Neuronal stem cell (in vitro differentiated cells): ENCODE data around the gene PRKACB.

ENCODE experiments used
- DNase-seq: peaks from one replicate; pipeline ENCODE4 v3.0.0-alpha.2; 2013; ENCODE audit warnings: low spot score
- H2AFZ ChIP-seq: one replicate; pipeline ENCODE4 v1.6.1; 2013; ENCODE audit warnings: mild to moderate bottlenecking, low read length, inconsistent platforms
- H2AK5ac ChIP-seq: 2 replicates; pipeline ENCODE4 v1.6.1; 2013; ENCODE audit warnings: low read depth, mild to moderate bottlenecking, inconsistent platforms, low read length, moderate library complexity, mixed read lengths
- H2BK120ac ChIP-seq: 2 replicates; pipeline ENCODE4 v1.6.1; 2013; ENCODE audit warnings: low read depth, mild to moderate bottlenecking, inconsistent platforms, low read length, moderate library complexity, mixed read lengths
- H2BK12ac ChIP-seq: one replicate; pipeline ENCODE4 v1.6.1; 2013; ENCODE audit warnings: low read length, inconsistent platforms
- H2BK15ac ChIP-seq: 2 replicates; pipeline ENCODE4 v1.6.1; 2013; ENCODE audit warnings: mild to moderate bottlenecking, low read length, inconsistent platforms, mixed read lengths
- H2BK5ac ChIP-seq: one replicate; pipeline ENCODE4 v1.6.1; 2013; ENCODE audit warnings: inconsistent platforms, mild to moderate bottlenecking, low read length, moderate library complexity
- H3K14ac ChIP-seq: one replicate; pipeline ENCODE4 v1.6.1; 2013; ENCODE audit warnings: low read length, inconsistent platforms
- H3K18ac ChIP-seq: 2 replicates; pipeline ENCODE4 v1.6.1; 2013; ENCODE audit warnings: low read length, inconsistent platforms
- H3K23ac ChIP-seq: 2 replicates; pipeline ENCODE4 v1.6.1; 2013; ENCODE audit warnings: low read depth, mild to moderate bottlenecking, mixed read lengths, low read length, inconsistent platforms; ENCODE audit not compliant: poor library complexity
- H3K27ac ChIP-seq: replicated peaks from 3 replicates; pipeline ENCODE4 v1.5.1; 2013; ENCODE audit warnings: low read length, inconsistent platforms
- H3K27me3 ChIP-seq, 3 experiments: 2 replicates each; pipeline ENCODE4 v1.6.1; 2013; ENCODE audit warnings: low read length in 3 of 3, mild to moderate bottlenecking in 2 of 3, inconsistent platforms in 1 of 3, low read depth in 1 of 3, mixed read lengths in 1 of 3, moderate library complexity in 1 of 3; ENCODE audit not compliant: control insufficient read depth in 3 of 3, insufficient read depth in 3 of 3
- H3K36me3 ChIP-seq, 2 donors: replicated peaks in 1 of 2; 2 replicates each; pipeline ENCODE4 v1.6.1; 2013; ENCODE audit warnings: low read length in 2 of 2; ENCODE audit not compliant: control insufficient read depth in 2 of 2, insufficient read depth in 2 of 2
- H3K4ac ChIP-seq: 2 replicates; pipeline ENCODE4 v1.6.1; 2013; ENCODE audit warnings: inconsistent platforms, mild to moderate bottlenecking, low read length, moderate library complexity
- H3K4me1 ChIP-seq, 2 donors: 1 replicate in 1 of 2; 2 replicates in 1 of 2; pipeline ENCODE4 v1.6.1; 2013; ENCODE audit warnings: low read length in 2 of 2, low read depth in 1 of 2; ENCODE audit not compliant: control insufficient read depth in 2 of 2, insufficient read depth in 1 of 2
- H3K4me2 ChIP-seq: one replicate; pipeline ENCODE4 v1.6.1; 2013; ENCODE audit warnings: mild to moderate bottlenecking, low read length, inconsistent platforms; ENCODE audit not compliant: insufficient read depth, poor library complexity, severe bottlenecking
- H3K4me3 ChIP-seq, 2 donors: 2 replicates each; pipeline ENCODE4 v1.5.1; 2013; ENCODE audit warnings: low read length in 2 of 2, mild to moderate bottlenecking in 2 of 2, inconsistent platforms in 1 of 2, moderate library complexity in 1 of 2
- H3K79me1 ChIP-seq: one replicate; pipeline ENCODE4 v1.6.1; 2013; ENCODE audit warnings: low read depth, mild to moderate bottlenecking, inconsistent platforms, low read length, moderate library complexity
- H3K9ac ChIP-seq: one replicate; pipeline ENCODE4 v1.6.1; 2013; ENCODE audit warnings: mild to moderate bottlenecking, low read depth, low read length, inconsistent platforms; ENCODE audit not compliant: poor library complexity
- H3K9me3 ChIP-seq, 2 donors: replicated peaks in 1 of 2; 2 replicates each; pipeline versions ENCODE3 to v1.6.1; 2013; ENCODE audit warnings: low read length in 2 of 2, mild to moderate bottlenecking in 2 of 2, inconsistent platforms in 1 of 2, low read depth in 1 of 2, mixed read lengths in 1 of 2, moderate library complexity in 1 of 2; ENCODE audit not compliant: control insufficient read depth in 2 of 2, insufficient read depth in 1 of 2
- H4K8ac ChIP-seq: one replicate; pipeline ENCODE4 v1.6.1; 2013; ENCODE audit warnings: low read depth, mild to moderate bottlenecking, inconsistent platforms, low read length, moderate library complexity
- H4K91ac ChIP-seq: one replicate; pipeline ENCODE4 v1.6.1; 2013; ENCODE audit warnings: low read length, low read depth, mild to moderate bottlenecking, inconsistent platforms; ENCODE audit not compliant: poor library complexity
- WGBS, 2 donors: extraction: QIAGEN DNeasy Blood & Tissue Kit; methylation state at CpG; one replicate each; pipeline ENCODE4 v1.1.7; 2013; ENCODE audit warnings: missing lambda C conversion rate in 2 of 2, mixed read lengths in 1 of 2; ENCODE audit not compliant: insufficient read length in 2 of 2, insufficient replicate concordance in 1 of 2; ENCODE audit errors: extremely low coverage in 2 of 2; 5-methylcytosine and 5-hydroxymethylcytosine counted together

Gene PRKACB

DNA sequence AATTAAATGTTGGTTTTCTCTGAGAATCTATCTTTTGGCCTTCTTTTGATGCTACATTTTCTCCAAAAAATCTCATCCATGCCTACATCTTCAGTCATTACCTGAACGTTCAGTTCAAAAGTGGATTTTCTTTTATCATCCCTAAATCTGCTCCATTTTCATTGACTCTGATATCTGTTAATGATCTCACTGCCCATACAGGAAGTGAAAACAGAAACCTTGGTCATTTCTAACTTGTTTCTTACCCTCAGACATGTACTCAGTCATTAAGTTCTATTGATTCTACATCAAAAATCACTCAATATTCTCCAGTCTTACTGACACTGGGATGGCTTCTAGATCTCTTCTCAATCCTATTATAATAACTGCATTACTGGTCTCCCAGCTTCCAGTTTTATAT lies 22.7 kb downstream of the PRKACB start:
- no peak overlapping the region for H4K8ac ChIP-seq
- no peak overlapping the region for H3K23ac ChIP-seq
- no peak overlapping the region for H2BK15ac ChIP-seq
- H3K27ac ChIP-seq: no peak overlapping the region
- H3K4me3 ChIP-seq: no peak overlapping the region
- no peak overlapping the region for H2BK12ac ChIP-seq
- H2BK5ac ChIP-seq: no peak overlapping the region
- H2AFZ ChIP-seq: no peak overlapping the region
- H2BK120ac ChIP-seq: no peak overlapping the region
- WGBS, 2 donors: no CpG with 5 or more reads among the region's 1 CpG
- H3K79me1 ChIP-seq: no peaks in the 10 kb centered on the region
- H3K9ac ChIP-seq: no peak overlapping the region
- no peak overlapping the region for H3K4ac ChIP-seq
- no peak overlapping the region for H3K18ac ChIP-seq
- H3K27me3 ChIP-seq: no peaks in the 10 kb centered on the region
- H3K36me3 ChIP-seq: no peaks in the 10 kb centered on the region
- H3K4me1 ChIP-seq: no peaks in the 10 kb centered on the region
- no peak overlapping the region for H2AK5ac ChIP-seq
- H3K9me3 ChIP-seq: peaks cover 0 to 5% of the 10 kb centered on the region in 2 donors
- no peak overlapping the region for H3K14ac ChIP-seq
- DNase-seq: no peak
- no peak overlapping the region for H3K4me2 ChIP-seq
- H4K91ac ChIP-seq: no peak overlapping the region

DNA sequence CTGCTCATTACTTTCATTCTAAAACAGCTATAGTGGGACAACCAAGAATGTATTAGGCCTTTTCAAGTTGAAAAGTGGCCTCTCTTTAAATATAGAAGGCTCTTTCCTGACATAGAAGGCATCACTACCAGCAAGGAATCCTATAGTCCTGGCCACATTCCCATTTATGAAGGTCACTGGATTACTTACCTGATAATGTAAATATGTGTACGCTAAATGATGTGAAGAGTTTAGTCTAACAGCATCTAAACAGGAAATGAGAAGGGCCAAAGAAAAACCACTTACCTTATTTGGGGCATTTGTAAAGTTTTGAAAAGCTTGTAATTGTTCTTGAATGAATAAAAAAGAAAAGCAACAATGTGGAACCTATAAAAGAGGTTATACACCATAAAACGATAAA lies 24.7 kb downstream of the PRKACB start:
- Histone ChIP-seq H2BK120ac (no peak overlapping the region), H3K18ac (no peak overlapping the region), H3K14ac (no peak overlapping the region), H3K4me1 (no peaks in the 10 kb centered on the region), H3K9ac (no peak overlapping the region), H3K27me3 (no peaks in the 10 kb centered on the region), H3K9me3 (no peaks in the 10 kb centered on the region), H3K4me2 (no peak overlapping the region), H3K79me1 (no peaks in the 10 kb centered on the region), H3K4ac (no peak overlapping the region), H2BK12ac (no peak overlapping the region), H3K4me3 (no peak overlapping the region), H4K8ac (no peak overlapping the region), H2BK5ac (no peak overlapping the region), H2BK15ac (no peak overlapping the region), H2AFZ (no peak overlapping the region), H4K91ac (no peak overlapping the region), H3K27ac (no peak overlapping the region), H3K23ac (no peak overlapping the region), H2AK5ac (no peak overlapping the region), H3K36me3 (no peaks in the 10 kb centered on the region)
- no peak for DNase-seq
- WGBS, 2 donors: no CpG with 5 or more reads among the region's 2 CpGs

DNA sequence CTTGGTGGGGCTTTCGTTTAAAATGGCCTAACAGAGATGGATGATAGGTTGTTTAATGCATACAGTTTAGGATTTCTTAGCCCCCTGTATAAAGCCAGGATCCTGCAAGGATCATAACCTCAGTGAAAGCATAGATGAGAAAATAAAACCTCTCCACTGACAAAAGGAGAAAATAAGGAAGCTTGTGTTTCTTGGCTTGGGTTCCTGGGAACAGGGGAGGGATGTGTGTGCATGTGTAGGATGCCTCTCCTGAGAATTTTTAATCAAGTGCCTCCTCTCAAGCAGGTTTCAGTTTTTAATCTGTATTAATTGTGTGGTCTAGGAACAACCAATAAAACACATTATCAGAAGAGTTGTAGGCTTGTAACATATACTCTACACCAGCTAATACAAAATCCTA lies 26.1 kb downstream of the PRKACB start:
- no peak overlapping the region for H4K8ac ChIP-seq
- H3K79me1 ChIP-seq: no peaks in the 10 kb centered on the region
- H3K27me3 ChIP-seq: no peaks in the 10 kb centered on the region
- no peak overlapping the region for H2AFZ ChIP-seq
- no peak overlapping the region for H2BK15ac ChIP-seq
- H4K91ac ChIP-seq: no peak overlapping the region
- no peak overlapping the region for H3K18ac ChIP-seq
- no CpG with 5 or more reads among the region's 1 CpG for WGBS, 2 donors
- no peak overlapping the region for H3K9ac ChIP-seq
- no peak overlapping the region for H2AK5ac ChIP-seq
- H3K9me3 ChIP-seq: no peaks in the 10 kb centered on the region
- peaks cover 0 to 3% of the 10 kb centered on the region in 2 donors for H3K4me1 ChIP-seq
- H2BK12ac ChIP-seq: no peak overlapping the region
- H3K14ac ChIP-seq: no peak overlapping the region
- H3K4ac ChIP-seq: no peak overlapping the region
- no peaks in the 10 kb centered on the region for H3K36me3 ChIP-seq
- no peak overlapping the region for H3K4me3 ChIP-seq
- no peak overlapping the region for H3K4me2 ChIP-seq
- no peak overlapping the region for H2BK5ac ChIP-seq
- DNase-seq: no peak
- H3K27ac ChIP-seq: no peak overlapping the region
- no peak overlapping the region for H3K23ac ChIP-seq
- no peak overlapping the region for H2BK120ac ChIP-seq

DNA sequence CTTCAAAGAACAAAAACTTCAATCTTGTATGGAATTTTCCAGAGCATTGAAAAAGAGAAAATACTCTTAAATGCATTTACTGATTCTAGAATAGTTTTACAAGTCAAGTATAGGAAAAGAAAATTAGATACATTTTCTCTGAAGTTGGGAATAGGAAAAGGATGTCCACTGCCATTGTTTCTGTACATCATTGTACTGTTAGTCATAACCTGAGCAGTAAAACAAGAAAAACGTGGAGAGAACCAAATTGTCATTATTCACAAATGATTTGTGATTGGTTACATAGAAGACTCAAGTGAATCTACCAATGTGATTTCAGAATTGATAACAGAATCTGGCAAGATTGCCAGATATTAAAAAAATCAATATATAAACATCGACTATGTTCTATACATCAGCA lies 27.4 kb downstream of the PRKACB start:
- Histone ChIP-seq H3K4ac (no peak overlapping the region), H3K9me3 (no peaks in the 10 kb centered on the region), H2BK15ac (no peak overlapping the region), H4K91ac (no peak overlapping the region), H3K9ac (no peak overlapping the region), H2BK120ac (no peak overlapping the region), H2BK5ac (no peak overlapping the region), H3K4me3 (no peak overlapping the region), H3K4me2 (no peak overlapping the region), H3K23ac (no peak overlapping the region), H3K4me1 (peaks cover 0 to 3% of the 10 kb centered on the region in 2 donors), H3K18ac (no peak overlapping the region), H2BK12ac (no peak overlapping the region), H2AK5ac (no peak overlapping the region), H3K36me3 (no peaks in the 10 kb centered on the region), H3K27ac (no peak overlapping the region), H3K27me3 (no peaks in the 10 kb centered on the region), H3K14ac (no peak overlapping the region), H3K79me1 (no peaks in the 10 kb centered on the region), H2AFZ (no peak overlapping the region), H4K8ac (no peak overlapping the region)
- no peak for DNase-seq
- WGBS, 2 donors: no CpG with 5 or more reads among the region's 2 CpGs
